CD1c-positive myeloid dendritic cell (primary cell): Measurements from ENCODE around the gene ASB7.
"Not testable (repeated sequence)": the region's sequence is repeated elsewhere in the genome, so short reads cannot be mapped to it uniquely, and the experiment has no call there.

Experiments
- DNase-seq: peaks from one replicate; pipeline ENCODE4 v3.0.0-alpha.2; 2016; ENCODE audit errors: extremely low spot score

ASB7 gene

DNA sequence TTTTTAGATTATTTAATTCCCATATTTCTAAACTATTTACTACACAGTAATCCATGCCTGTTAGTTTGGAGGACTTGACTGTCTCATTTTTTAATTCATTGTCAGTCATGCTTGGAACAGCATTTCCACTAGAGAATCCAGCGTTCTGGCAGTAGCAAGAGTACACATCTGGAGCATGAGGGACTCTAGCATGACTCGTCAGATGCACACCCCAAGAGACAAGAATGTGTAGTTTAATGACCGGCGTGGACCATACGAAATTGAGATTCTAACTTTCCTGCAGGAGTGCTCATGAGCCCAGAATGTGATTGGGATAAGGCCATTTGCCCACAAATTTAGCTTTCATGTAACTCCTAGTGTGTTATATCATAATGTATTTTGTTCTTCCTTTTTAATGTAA is 48.9 kb downstream of the ASB7 start:
- DNase-seq: no peak

DNA sequence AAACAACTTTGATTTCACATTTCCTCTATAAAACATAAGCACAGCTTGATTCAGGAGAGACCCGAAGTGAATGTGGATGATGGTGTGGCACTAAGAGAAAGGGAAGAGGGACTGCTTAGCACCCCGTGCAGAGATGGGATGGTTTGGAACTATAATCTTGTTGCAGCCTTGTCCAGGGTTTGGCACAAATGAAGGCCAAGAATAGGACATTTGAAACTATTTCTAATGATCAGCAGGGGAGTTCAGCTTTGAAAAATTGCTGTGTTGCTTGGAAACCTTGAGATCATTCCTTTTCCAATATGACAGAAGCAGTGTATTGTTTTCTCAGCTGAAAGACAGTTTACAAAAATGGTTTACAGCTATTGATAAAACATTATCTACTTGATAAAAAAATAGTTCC is 49.7 kb downstream of the ASB7 start:
- no peak for DNase-seq

DNA sequence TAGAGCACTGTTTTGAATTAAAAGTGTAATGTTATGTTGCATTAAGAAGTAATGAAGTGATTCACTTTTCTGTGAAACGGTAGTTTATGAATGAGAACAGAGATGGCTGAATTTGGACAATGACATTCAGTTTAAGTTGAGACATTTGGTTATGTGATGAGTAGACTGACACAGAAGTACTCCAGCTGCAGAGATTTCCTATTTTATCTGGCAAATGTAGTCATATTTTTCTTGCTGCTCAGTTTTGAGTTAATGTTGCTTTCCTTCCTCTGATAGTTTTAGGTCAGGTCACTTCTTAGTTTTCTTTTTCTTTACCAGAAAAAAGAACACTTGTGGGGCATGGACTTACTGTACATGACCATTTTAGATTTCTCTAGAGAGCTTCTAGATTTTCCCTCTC is 51.2 kb downstream of the ASB7 start:
- no peak for DNase-seq

DNA sequence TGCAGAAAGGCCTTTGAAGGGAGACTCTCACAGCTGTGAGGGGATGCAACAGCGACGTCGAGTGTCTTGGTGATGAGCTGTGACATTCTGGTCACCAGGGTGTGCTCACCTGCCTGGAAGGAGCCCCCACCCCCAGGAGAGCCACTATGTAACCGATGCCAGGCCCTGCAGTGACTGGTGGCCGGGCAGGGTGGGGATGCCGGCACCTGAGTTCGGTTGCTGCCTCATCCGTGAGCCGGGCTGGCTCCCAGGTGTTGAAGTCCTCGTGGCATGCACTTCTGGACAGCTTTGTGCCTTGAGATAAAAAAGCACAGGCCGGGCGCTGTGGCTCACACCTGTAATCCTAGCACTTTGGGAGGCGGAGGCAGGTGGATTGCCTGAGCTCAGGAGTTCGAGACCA is 56.5 kb downstream of the ASB7 start:
- DNase-seq: no peak

DNA sequence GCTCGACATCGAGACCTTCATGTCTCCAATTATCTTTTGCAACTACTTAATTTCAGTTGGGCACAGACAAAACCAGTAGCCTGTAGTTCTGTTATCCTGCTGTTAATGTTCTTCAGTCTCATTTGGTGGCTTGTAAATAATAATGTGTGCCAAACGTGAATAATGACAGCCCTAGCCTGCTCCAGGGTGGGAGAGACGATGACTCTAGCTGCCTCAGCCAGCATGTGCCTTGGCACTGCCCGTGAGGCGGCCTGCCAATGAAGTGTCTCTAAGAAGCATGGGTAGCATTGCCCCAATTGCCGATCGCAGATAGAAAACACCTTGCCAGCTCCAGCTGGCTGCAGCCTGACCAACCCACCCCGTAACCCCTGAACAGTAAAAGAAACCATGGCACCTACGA is 58.8 kb downstream of the ASB7 start:
- DNase-seq: no peak

DNA sequence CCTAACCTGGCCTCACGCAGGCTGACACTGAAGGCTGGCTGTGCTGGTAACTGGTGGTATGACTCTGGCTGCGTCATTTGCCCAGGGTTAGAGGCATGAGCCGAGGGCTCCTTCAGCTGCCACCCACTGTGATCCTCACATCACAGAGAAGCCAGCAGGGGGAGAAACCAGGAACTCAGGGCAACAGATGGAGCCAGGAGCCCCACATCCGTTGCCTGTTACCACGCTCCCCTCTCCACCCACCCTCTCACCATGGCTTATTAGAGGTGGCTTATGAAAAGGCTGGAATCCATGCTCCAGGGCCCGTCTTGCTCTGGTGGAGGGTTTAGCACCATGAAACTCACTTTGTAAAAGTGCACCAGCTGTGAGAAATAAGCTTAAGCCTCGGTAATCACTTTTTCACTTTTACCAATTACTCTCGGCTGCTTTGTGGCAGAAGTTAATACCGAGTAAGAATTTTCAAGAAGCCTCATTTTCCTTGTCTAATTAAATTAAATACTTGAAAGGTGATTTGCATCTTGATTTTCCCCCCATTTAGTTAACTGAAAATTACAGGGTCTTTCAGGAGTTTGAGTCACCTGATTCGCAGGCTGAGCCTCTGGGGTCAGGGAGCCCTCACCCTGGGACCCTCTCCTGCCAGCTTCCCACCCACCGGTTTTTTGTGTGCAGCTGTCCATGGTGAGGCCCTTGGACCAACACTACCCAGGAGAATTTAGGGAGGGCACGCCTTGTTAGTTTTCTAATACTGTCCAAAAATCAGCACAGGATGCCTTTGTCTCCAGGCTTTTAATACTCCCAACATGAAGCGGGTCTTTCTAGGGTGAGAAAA is 60.9 kb downstream of the ASB7 start:
- no peak for DNase-seq

DNA sequence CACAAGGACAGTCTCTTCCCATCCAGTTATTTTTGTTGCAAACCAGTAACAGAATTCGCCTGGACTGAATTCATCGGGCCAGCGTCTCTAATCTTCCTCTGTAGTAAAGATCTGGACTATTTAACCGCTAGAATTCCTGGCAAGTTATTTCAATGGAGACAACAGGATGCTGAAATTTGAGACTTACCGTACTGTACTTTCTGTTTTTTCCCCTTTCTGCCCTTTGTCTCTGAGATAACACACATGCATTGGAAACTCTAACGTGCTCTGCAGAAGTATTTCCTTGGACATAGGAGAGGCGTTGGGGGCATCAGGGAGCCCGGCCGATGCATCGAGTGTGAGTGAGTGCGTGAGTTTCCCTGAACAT is 61.5 kb downstream of the ASB7 start:
- no peak for DNase-seq

DNA sequence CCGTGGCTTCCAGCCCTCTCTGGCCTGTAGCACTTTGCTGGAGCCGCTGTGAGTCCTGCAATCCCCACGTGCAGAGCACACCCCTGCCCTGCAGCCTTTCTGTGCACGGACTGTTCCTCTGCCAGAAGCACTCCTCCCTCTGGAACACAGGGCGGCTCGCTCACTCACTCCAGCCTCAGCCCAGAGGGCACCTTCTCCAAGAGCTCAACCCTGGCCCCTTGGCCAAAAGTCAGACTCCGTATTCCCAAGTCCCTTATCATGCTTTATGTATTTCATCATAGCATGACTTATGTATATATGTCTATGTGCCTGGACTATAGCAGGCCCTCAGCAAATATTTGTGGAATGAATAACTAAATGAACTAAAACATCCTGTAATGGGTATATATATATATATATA is 63.2 kb downstream of the ASB7 start:
- DNase-seq: no peak

DNA sequence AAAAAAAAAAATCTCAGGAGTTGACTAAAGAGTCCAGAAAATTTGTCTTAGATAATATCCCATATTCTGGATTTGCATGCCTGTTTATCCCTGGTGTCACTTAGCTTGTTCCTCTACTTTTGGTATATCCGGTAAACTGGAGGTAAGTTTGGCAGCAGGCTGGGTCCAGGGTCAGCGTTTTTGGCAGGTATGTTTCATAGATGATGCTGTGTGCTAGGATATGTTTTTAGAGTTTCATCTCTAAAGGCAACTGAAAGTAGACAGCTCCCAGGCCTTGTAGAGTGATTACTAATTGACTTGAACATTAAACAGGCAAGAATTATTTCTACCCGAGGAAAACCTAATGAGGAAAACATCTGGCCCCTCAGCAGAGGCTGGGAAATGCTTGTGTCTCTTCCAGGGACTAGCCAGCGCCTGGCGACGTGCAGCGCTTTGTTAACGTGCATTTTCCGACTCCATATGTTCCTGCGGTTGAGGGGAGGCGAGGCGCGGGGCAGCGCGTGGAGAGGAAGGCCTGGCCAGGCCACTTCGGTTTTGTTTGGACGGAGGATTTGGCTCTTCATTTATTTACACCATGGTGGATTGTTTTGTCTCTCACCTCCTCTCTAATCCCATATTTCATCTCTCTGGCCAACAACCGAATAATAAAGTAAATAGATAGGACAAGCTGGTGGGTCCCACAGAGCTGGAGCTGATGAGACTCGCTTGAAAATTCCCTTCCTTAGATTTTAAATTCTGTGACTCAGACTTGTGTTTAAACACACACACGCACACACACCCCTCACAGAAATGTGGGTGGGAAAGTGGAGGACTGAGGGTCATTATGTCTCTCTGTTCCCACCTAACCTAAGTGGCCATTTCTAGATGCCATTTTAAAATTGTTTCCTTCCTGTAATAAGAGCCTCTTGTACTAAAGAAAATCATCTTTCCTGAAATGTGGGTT is 65.3 kb downstream of the ASB7 start:
- no peak for DNase-seq

DNA sequence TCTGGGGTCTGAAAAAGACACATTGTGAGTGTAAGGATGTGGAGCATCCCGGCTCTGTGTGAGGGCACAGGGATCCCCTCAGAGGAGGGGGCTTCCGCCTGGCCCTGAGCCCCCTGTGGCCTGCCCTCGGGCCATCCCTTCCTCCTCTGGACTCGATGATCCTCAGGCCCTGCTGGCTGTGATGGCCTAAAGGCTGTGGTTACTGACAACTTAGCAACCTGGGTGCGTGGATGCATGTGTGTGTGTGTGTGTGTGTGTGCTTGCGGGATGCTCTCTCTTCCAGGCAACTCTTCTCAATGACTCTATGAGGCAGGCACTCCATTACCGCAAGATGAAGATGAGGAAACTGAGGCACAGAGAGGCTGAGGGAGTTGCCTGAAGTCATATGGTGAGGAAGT is 66.0 kb downstream of the ASB7 start:
- no peak for DNase-seq

DNA sequence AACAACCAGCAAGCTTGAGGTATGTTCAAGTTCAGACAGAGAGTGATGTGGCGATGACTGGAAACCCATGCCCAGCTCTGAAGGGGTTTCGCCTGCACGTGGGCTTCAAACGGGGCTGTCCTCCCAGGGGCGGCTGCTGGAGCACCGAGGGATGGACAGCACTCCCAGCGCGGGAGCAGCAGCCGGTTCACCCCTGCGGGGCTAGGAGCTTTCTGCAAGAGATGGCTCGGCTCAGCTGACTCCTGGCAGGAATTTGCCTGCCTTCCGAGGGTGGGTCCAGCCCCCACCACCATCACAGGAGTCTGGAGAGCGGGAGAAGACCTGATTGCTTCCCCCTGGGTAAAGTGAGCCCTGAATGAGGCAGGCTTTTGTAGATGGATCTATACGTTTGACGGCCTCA is 66.9 kb downstream of the ASB7 start:
- DNase-seq: no peak

DNA sequence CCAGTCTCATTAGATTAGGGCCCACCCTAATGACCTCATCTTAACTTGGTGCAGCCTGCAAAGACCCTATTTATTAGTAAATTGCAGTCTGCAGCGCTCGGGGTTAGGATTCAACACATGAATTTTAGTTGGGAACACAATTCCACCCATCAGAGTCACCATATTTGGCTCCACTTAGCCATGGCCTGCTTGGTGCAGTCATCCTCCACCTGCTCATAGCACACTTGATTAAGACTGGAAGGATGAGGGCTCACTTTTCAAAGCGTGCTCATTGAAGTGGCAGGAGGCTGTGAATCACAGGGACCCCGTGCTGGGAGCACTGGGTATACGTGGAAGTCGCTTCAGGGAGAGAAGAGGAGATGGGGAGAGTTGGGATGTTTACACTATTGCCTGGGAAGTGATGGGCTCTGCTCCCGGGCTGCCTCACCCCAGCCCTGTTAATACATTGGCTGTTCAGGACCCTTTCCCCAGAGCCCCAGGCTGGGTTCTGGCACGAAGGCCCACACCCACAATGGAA is 68.2 kb downstream of the ASB7 start:
- no peak for DNase-seq

DNA sequence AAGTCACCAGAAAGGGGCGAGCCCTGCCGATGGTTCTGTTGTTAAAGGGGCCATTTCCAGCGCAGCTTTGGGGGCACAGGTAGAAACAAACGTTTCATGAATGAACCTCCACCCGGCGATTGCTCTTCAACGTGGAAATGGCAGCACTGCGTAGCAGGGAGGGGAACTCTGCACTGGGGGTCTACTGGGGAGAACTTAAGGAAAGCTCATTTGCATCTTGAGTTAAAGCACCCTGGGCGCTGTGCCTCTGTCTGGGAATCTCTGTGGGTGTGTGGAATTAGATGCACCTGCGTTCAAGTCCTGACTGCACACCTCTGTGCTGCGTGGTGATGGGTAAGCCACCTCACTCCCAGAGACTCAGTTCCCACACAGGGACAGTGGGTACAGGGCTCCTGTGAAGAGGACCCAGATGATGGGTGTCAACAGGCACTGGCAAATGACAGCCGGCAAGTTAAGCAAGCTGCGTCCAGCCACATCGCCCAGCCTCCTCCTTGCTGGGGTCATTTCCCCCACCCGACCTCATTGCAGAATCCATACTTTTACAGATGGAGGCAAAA is 68.8 kb downstream of the ASB7 start:
- no peak for DNase-seq

DNA sequence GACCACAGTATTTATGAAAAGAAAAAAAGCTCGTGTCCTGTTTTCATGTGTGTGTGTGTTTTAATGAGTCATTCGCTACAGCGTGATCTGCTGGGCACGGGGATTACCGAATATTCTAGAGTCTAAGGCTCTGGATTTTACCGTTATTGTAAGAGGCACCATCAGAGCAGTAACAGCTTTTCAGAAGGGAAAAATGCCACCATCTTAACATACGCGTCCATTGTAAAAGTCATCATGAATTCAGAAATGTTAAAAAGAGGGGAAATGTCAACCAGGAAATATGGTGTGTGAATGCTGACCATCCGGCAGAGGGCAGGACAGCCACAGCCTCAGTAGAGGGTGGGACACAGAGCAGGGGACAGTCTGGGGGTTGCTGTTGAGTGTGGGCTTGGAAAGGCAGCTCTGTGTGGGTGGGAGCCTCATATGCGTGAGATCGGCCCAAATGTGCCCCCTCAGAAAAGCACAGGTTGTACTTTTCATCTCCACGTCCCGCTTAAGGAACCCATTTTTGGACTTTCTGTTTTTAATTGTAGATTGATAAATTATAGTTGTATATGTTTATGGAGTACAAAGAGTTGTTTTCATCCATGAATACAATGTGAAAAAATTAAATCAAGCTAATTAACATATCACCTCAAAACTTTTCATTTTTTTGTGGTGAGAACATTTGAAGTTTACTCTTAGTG is 69.6 kb downstream of the ASB7 start:
- no peak for DNase-seq

DNA sequence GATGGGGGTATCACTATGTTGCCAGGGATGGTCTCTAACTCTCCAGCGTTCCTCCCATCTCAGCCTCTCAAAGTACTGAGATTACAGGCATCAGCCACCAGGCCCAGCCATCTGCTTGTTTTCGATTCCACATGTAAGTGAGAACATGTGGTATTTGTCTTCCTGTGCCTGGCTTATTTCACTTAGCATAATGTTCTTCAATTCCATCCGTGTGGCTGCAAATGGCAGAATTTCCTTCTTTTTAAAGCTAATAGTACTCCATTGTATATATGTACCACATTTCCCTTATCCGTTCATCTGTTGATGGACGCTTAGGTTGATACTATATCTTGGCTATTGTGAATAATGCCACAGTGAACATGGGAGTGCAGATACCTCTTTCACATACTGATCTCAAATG is 70.6 kb downstream of the ASB7 start:
- no peak for DNase-seq

DNA sequence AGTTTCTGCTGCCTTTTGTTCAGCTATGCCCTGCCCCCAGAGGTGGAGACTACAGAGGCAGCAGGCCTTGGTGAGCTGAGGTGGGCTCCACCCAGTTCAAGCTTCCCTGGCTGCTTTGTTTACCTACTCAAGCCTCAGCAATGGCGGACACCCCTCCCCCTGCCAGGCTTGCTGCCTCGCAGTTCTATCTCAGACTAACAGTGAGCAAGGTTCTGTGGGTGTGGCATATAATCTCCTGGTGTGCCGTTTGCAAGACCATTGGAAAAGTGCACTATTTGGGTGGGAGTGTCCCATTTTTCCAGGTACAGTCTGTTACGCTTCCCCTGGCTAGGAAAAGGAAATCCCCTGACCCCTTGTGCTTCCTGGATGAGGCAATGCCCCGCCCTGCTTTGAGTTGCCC is 76.8 kb downstream of the ASB7 start:
- not testable (repeated sequence) for DNase-seq

DNA sequence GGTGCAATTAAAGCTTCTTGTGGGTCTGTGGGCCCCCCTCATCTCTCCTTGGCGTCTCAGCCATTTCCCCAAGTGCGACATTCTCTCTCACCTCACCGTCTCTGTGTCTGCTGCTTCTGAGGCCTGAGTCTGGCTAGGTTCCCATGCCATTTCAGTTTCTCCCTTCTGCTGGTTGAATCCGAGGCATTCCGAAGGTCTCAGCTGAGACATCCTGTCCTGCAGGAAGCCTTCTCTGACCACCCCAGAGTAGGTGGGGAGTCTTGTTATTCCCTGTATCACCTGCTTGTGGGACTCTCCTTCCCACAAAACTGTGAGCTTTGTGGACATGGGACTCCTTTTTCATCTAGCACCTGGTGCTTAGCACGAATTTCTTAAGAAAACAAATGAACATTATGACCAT is 78.3 kb downstream of the ASB7 start:
- DNase-seq: no peak

DNA sequence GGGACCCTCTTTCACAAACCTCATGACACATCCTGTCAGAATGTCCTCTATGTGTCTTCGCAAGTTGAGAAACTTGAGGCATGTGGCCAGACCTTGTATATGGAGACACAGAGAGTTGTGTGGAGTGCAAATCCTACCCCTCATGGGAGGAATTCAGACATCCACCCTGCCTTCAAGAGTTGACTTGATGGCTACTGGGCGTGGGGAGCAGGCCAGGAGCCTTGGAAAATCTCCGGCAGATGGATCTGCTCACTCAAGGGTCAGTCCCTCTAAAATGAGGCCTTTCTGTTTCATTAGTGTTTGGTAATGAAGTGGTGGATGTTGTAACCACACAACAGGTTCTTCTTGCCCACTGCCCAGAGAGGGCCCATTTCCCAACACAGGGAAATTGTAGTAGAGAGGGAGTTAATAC is 79.0 kb downstream of the ASB7 start:
- DNase-seq: no peak

DNA sequence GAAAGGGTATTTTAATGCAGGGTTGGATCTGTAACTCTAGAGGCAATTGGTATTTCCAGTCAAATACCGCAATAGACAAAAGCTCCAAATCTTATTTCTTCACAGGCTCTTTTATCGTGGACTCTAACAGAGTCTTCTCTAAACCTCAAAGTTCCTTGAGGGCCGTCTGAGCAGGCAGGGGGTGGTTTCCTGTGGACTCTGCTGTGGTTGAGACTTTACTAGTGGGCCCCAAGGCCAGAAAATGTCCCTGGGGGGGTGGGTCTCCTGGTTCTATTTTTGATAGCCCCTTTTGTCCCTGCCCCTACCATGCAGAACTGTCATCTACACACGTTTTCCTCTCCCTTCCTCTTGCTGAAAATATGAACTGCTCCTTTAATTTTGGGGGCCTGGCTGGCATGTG is 80.1 kb downstream of the ASB7 start:
- no peak for DNase-seq

DNA sequence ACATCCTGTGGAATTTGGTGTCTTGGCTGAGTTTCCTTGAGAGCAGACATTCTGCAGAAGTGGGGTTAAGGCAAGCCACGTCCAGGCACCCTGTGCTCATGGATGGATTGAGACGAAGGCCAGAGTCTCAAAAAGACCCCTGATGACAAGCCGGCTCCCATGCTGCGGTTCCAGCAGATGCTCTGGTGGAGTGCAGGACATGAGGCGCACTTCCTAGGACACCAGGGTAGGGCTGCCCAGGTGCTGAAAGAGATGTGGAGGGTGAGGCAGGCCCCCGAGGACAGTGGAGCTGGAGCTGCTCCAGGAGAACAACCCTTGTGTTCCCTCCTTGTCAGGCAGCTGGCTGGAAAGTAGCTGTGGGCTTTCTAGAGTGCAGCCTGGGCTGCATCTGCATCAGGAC is 81.0 kb downstream of the ASB7 start:
- no peak for DNase-seq

DNA sequence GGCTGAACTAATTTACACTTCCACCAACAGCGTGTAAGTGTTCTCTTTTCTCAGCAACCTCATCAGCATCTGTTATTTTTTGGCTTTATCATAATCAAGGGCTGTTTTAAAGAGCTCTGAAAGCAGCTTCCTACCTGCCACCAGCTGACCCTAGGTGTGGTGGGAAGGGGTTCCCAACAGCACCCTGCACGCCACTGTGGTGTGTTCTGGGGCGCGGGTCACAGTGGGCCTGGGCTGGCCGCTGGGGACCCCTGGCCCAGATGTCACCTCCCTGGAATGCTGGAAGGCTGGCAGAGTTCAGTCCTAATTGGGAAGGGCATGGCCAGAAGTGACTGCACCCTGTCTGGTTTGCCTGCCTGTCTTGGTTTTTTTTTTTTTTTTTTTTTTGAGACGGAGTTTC is 82.2 kb downstream of the ASB7 start:
- no peak for DNase-seq
